Ramos (cell line): ENCODE data around the gene ANKRD44.

Source experiments
- in situ Hi-C: fragments of 300-500 bp; cut with MboI; formaldehyde crosslinking; loops from one replicate; pipeline ENCODE4 v1.14.3; 2022; ENCODE audit warnings: low sequenced_read_pairs; ENCODE audit not compliant: unreplicated experiment

ANKRD44 gene

GRCh38 chr2:197164141-197164754, 146.3 kb downstream of the ANKRD44 start:
- in situ Hi-C loops = no loop called here

DNA sequence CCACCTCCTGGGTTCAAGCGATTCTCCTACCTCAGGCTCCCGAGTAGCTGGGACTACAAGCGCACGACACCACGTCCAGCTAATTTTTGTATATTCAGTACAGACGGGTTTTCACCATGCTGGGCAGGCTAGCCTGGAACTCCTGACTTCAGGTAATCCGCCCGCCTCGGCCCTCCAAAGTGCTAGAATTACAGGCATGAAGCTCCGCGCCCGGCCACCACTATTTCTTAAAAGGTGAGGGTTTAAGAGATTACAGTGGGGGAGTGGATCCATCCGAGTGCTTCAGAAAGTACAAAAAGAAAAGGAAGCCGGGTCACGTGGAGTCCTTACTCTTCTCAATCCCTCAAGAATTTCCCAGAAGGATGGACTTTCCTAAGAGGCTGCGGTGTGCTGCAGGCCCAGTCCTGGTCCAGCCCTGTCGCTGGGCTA, 146.9 kb downstream of the ANKRD44 start:
- in situ Hi-C loops = no loop called here

- in situ Hi-C loops = no loop called here
These were observed 148.8 kb downstream of the ANKRD44 start for GRCh38 chr2:197161774-197162173.

- in situ Hi-C loops = no loop called here
These were observed 150.8 kb downstream of the ANKRD44 start for GRCh38 chr2:197159661-197160211.

DNA sequence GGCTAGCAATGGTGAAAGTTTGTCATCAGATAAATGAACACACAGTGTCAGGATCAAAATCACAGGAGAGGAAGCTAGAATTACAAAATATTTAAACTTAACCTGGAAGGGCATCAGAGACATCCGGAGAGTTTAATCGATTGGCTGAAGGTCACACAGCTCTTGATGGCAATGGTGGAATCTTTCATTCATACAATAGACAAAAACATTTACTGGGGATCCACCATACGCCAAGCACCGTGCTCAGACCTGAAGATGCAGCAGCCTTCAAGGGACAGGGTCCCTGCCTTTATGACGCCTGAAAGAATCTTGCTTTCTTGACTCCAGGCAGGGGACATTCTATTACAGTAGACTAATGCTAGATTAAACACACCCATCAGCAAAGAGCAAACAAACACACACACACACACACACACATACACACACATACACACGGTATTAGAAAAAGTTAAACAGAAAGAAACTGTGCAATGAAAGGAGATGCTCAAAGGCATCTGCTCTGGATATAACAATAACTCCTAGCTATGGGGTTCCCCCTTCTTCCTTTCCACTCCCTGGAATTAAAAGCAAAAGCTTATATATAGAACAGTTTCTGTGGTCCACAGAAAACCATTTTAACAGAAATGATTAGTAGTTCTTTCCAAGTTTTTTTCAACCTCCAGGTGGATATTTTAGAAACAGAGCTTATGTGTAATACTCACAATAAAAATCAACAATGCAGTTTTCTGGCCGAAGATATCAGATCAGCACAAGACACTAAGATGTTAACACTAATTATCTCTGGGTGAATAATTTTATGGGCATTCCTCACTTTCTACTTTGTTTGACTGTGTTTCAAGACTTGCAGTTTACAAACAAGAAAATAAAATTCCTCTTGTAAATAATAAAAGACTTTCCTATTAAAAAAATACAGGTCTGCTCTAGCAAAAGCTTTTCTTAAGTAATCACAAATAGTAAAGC, 151.7 kb downstream of the ANKRD44 start:
- in situ Hi-C loops = no loop called here

DNA sequence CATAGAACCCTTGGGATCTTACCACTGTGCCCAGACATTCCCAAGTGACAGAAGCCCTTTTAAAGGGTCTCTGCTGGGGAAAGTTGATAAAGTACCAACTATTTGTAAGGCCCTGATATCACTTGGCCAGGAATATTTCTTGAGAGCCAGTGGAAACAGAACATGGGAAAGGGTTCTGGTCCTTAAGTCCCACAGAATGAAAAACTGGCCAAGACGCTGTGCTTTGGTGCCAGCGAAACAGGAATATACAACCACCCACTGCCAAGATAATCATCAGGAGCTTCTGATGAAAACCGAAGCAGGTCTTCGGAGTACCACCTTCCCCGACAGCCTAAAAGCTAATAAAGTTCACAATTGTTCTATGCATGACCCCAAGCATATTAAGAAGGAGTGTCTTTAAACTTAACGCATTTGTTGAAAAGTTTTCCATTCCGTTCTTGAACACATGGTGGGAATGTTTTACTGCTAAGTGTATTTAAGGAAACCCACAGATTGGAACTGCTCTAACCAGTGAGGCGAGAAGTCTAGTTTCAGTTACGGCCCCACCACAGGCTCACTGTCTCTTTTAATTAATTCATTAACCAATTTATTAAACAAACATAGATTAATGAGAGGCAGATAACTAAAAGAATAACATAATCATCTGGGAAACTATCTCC, 152.6 kb downstream of the ANKRD44 start:
- in situ Hi-C loops = no loop called here

GRCh38 chr2:197156771-197157170, 153.8 kb downstream of the ANKRD44 start:
- in situ Hi-C loops = no loop called here

DNA sequence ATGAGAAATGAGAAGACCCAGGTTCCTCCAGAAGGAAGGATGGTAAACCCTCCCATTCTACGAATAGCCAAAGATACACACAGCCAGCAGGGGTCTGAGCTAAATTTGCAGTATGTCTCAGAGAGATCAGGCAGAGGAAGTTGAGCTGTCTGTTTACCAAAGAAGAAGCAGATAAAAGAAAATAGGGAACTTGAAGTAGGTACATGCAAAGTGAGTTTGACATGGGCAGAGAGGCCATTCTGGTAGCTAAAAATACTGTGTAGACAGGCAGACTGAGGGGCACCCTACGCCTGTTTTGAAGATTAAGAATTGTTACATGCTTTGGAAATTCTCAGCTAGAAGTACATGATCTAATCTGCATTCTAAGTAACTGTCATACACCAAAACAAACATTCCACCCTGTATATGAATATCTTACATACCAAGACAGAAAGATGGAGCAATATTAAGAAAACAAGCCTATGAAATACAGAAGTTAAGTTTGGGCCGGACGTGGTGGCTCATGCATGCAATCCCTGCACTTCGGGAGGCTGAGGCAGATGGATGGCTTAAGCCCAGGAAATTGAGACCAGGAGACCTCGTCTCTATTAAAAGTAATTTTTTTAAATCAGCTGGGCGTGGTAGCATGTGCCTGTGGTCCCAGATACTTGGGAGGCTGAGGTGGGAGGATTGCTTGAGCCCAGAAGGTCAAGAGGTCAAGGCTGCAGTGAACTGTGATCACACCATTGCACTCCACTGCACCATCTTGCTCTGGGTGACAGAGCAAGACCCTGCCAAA, 157.9 kb downstream of the ANKRD44 start:
- in situ Hi-C loops = no loop called here

- in situ Hi-C loops = loop anchor here (25.0 kb wide), 2 partner anchors 887 to 962 kb away; no protein-coding TSS in a partner anchor
These were observed 161.0 kb downstream of the ANKRD44 start for GRCh38 chr2:197149546-197149945.

DNA sequence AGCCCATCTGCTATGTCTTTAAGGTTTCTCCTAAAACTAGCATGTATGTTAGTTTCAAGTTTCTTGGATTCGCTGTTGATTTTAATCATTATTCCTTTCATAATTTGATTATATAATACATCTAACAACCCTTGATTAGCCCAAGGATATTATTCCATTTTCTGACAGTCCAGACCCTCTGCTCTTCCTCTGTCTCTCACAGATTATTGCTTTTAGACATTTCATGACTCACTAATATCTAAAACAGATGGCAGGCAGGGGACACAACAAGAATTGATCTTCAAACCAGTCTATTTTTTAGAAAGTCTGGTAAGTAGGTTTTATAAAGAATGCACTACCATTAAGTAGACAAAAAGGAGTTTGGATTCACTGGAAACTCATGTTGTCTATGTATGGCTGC, 162.2 kb downstream of the ANKRD44 start:
- in situ Hi-C loops = loop anchor here (25.0 kb wide), 2 partner anchors 886 to 961 kb away; no protein-coding TSS in a partner anchor

DNA sequence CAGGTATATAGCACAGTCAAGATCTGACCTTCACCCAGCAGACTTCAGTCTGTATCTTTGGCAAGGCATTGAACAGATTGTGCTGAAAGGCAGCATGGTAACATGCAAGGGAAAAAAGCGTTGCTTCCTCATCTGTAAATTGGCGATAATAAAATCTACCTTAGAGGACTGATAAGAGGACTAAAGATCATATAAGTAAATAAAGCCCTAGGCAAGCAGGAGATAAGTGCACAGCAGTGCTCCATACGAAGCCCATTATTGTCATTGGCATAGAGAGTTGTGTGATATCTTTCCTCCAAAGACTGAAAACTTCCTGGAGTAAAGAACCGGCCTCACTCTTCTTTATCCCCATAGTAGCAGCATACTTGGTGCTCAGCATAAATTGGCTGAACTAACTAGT, 162.6 kb downstream of the ANKRD44 start:
- in situ Hi-C loops = loop anchor here (25.0 kb wide), 2 partner anchors 886 to 961 kb away; no protein-coding TSS in a partner anchor

- in situ Hi-C loops = loop anchor here (25.0 kb wide), 2 partner anchors 885 to 960 kb away; no protein-coding TSS in a partner anchor
These were observed 163.6 kb downstream of the ANKRD44 start for GRCh38 chr2:197146995-197147394.

GRCh38 chr2:197145471-197146056, 165.0 kb downstream of the ANKRD44 start:
- in situ Hi-C loops = loop anchor here (25.0 kb wide), 2 partner anchors 883 to 958 kb away; no protein-coding TSS in a partner anchor

DNA sequence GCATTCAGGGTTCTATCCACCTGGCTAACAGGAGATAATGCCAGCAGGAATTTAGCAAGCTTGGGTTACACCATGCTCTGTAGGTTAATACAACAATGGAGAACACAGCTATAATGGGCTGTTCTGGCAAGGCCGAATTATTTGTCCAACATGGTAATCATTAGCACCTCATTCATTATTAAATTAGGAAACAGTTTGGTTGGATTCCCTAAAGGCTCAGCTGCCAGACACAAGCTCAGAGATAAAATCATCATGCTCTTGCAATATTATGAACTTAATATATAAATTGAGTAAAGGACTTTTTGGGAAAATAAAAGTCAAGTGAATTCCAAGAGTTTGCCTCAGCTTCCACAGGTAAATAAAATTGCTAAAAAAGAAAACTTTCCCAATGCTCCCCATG, 166.4 kb downstream of the ANKRD44 start:
- in situ Hi-C loops = loop anchor here (25.0 kb wide), 2 partner anchors 882 to 957 kb away; no protein-coding TSS in a partner anchor

DNA sequence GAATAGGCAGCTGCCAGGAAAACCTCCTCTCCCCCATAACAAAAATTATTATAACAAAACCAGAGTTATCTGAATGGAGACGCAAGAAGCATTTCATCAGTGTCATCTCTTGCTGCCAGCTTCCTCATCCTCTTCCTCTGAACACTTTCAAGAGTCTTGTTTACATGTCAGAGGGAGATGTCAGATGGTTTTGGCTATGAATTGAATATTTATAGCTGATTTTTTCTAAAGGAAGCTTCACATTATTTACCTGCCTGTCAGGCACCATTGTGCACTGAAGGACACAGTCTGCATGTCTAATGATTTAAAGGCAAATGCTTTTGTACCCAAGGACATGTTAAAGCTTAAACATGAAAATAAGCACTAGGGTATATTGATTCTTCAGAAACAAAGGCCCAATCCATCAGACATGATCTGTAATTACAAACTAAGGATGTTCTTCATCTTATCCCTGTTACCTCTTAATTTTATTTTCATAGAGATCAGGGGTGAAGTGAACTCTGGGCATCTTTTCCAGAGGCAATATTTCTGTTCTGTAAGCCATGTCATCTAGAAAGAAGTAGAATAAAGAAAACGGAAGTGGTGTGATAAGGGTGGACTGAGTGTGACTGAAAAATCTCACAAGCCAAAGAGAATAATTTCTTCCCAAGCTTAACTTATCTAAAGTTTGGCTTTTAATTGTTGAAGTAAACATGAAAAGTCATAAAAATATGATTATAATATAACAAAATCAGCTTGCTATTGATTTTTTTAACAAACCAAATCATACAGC, 168.7 kb downstream of the ANKRD44 start:
- in situ Hi-C loops = loop anchor here (25.0 kb wide), 2 partner anchors 880 to 955 kb away; no protein-coding TSS in a partner anchor

- in situ Hi-C loops = loop anchor here (25.0 kb wide), 2 partner anchors 878 to 953 kb away; no protein-coding TSS in a partner anchor
These were observed 170.5 kb downstream of the ANKRD44 start for GRCh38 chr2:197140045-197140444.

DNA sequence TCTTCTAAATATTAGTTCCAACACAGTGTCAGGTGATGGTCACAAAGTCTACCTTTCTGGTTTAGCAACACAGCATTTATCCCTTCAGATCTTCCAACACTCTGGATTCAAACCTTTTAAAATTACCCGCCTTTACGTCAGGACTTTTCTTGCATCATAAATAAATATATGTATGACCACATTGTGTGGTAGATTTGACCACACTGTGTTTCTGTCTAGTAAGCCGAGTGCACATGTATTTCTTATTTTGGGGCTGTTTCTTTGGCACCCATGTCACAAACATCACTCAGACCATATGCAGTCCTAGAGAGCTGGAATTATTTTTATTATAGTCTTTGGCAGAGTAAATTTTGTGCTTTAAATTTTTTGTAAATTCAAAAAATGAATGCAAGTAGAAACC, 172.1 kb downstream of the ANKRD44 start:
- in situ Hi-C loops = loop anchor here (25.0 kb wide), 2 partner anchors 876 to 951 kb away; no protein-coding TSS in a partner anchor
